OCI-LY3 (cell line): ENCODE results near the gene NPIPA2.
"Not testable (repeated sequence)": the region's sequence is repeated elsewhere in the genome, so short reads cannot be mapped to it uniquely, and the experiment has no call there.

ENCODE experiments used
- H2AFZ ChIP-seq: fragments of 200-600, 300-600 bp; shearing (Covaris generic); 2 replicates; pipeline ENCODE4 v1.6.0; 2014; ENCODE audit warnings: antibody characterized with exemption, low read depth, low read length
- H3K27ac ChIP-seq: fragments of 200-600, 300-600 bp; sonication (generic); 2 replicates; pipeline ENCODE4 v1.5.1; 2014; ENCODE audit warnings: mild to moderate bottlenecking, low read length, moderate library complexity, mixed read lengths
- H3K27me3 ChIP-seq: fragments of 200-600, 300-600 bp; sonication (generic); 2 replicates; pipeline ENCODE4 v1.6.1; 2014; ENCODE audit warnings: low read depth, low read length, mixed read lengths
- H3K36me3 ChIP-seq: fragments of 200-600, 300-600 bp; sonication (generic); replicated peaks from 2 replicates; pipeline ENCODE3; 2014; ENCODE audit warnings: low read depth, low read length, mixed read lengths
- H3K4me1 ChIP-seq: fragments of 300-600, 200-600 bp; sonication (generic); 2 replicates; pipeline ENCODE4 v1.6.1; 2014; ENCODE audit warnings: low read length, mixed read lengths
- H3K4me2 ChIP-seq: fragments of 200-600, 300-600 bp; sonication (generic); 2 replicates; pipeline ENCODE4 v1.6.1; 2014; ENCODE audit warnings: low read length, mixed read lengths
- H3K4me3 ChIP-seq: fragments of 300-600, 200-600 bp; sonication (generic); 2 replicates; pipeline ENCODE4 v1.5.1; 2014; ENCODE audit warnings: antibody characterized with exemption, mild to moderate bottlenecking, low read length, moderate library complexity
- H3K79me2 ChIP-seq: fragments of 300-600, 200-600 bp; shearing (Covaris generic); 2 replicates; pipeline ENCODE4 v1.6.1; 2014; ENCODE audit warnings: mild to moderate bottlenecking, low read length, mixed read lengths
- H3K9ac ChIP-seq: fragments of 300-600, 200-600 bp; shearing (Covaris generic); 2 replicates; pipeline ENCODE4 v1.6.0; 2014; ENCODE audit warnings: mild to moderate bottlenecking, low read length, moderate library complexity
- H3K9me3 ChIP-seq: fragments of 200-600, 300-600 bp; shearing (Covaris generic); 2 replicates; pipeline ENCODE4 v1.6.1; 2014; ENCODE audit warnings: low read length, mixed read lengths; ENCODE audit not compliant: insufficient read depth
- H4K20me1 ChIP-seq: fragments of 200-600, 300-600 bp; sonication (generic); 2 replicates; pipeline ENCODE4 v1.6.1; 2016; ENCODE audit warnings: low read length, mixed read lengths; ENCODE audit not compliant: insufficient read depth

Gene NPIPA2

GRCh38 chr16:14742273-14743128 lies at the start of gene NPIPA2:
Gene NPIPA2 (plus strand): TSS chr16:14742533. CDS start chr16:14748066, 5,533 bp downstream.
- H3K79me2 ChIP-seq, H3K4me3 ChIP-seq, H3K4me1 ChIP-seq, H3K36me3 ChIP-seq, H4K20me1 ChIP-seq, H2AFZ ChIP-seq, H3K27ac ChIP-seq, H3K27me3 ChIP-seq, H3K4me2 ChIP-seq, H3K9me3 ChIP-seq, H3K9ac ChIP-seq: not testable (repeated sequence)

- H3K27ac ChIP-seq, H3K4me2 ChIP-seq, H2AFZ ChIP-seq, H3K4me1 ChIP-seq, H3K9me3 ChIP-seq, H3K27me3 ChIP-seq, H3K79me2 ChIP-seq, H3K36me3 ChIP-seq, H4K20me1 ChIP-seq, H3K4me3 ChIP-seq, H3K9ac ChIP-seq: not testable (repeated sequence)
Measured at GRCh38 chr16:14694129-14694528, 48.2 kb upstream of the NPIPA2 start, which contains the start of gene PLA2G10. Gene PLA2G10 (minus strand): TSS chr16:14694308. CDS start chr16:14694229, 79 bp downstream.

- not testable (repeated sequence) for H3K27me3 ChIP-seq, H3K36me3 ChIP-seq, H4K20me1 ChIP-seq, H3K4me3 ChIP-seq, H3K79me2 ChIP-seq, H3K27ac ChIP-seq, H2AFZ ChIP-seq, H3K9ac ChIP-seq, H3K4me1 ChIP-seq, H3K4me2 ChIP-seq, H3K9me3 ChIP-seq
Measured at GRCh38 chr16:14701859-14702258, 40.5 kb upstream of the NPIPA2 start.

GRCh38 chr16:14702672-14703071 lies 39.7 kb upstream of the NPIPA2 start:
- H3K9me3 ChIP-seq, H3K4me1 ChIP-seq, H3K27ac ChIP-seq, H3K36me3 ChIP-seq, H3K4me2 ChIP-seq, H3K27me3 ChIP-seq, H4K20me1 ChIP-seq, H3K4me3 ChIP-seq, H3K79me2 ChIP-seq, H2AFZ ChIP-seq, H3K9ac ChIP-seq: not testable (repeated sequence)

GRCh38 chr16:14703156-14704011 lies 38.9 kb upstream of the NPIPA2 start, which contains the start of gene NPIPA3:
Gene NPIPA3 (plus strand): TSS chr16:14703411. CDS start chr16:14708944, 5,533 bp downstream.
- not testable (repeated sequence) for H3K4me1 ChIP-seq, H3K9me3 ChIP-seq, H3K36me3 ChIP-seq, H2AFZ ChIP-seq, H3K79me2 ChIP-seq, H4K20me1 ChIP-seq, H3K9ac ChIP-seq, H3K27me3 ChIP-seq, H3K4me2 ChIP-seq, H3K4me3 ChIP-seq, H3K27ac ChIP-seq

- H4K20me1 ChIP-seq, H3K4me3 ChIP-seq, H3K27me3 ChIP-seq, H3K9ac ChIP-seq, H3K27ac ChIP-seq, H3K4me2 ChIP-seq, H3K79me2 ChIP-seq, H3K9me3 ChIP-seq, H3K36me3 ChIP-seq, H3K4me1 ChIP-seq, H2AFZ ChIP-seq: not testable (repeated sequence)
Measured at GRCh38 chr16:14733233-14733632, 9.1 kb upstream of the NPIPA2 start.

GRCh38 chr16:14740832-14741385 lies 1.4 kb upstream of the NPIPA2 start:
- H3K27ac ChIP-seq, H4K20me1 ChIP-seq, H3K27me3 ChIP-seq, H3K4me1 ChIP-seq, H3K4me3 ChIP-seq, H2AFZ ChIP-seq, H3K4me2 ChIP-seq, H3K9me3 ChIP-seq, H3K79me2 ChIP-seq, H3K36me3 ChIP-seq, H3K9ac ChIP-seq: not testable (repeated sequence)

GRCh38 chr16:14741794-14742193 lies 539 bp upstream of the NPIPA2 start:
- not testable (repeated sequence) for H2AFZ ChIP-seq, H3K27ac ChIP-seq, H4K20me1 ChIP-seq, H3K36me3 ChIP-seq, H3K4me1 ChIP-seq, H3K9me3 ChIP-seq, H3K27me3 ChIP-seq, H3K4me3 ChIP-seq, H3K9ac ChIP-seq, H3K79me2 ChIP-seq, H3K4me2 ChIP-seq

GRCh38 chr16:14773654-14774053 lies 31.3 kb downstream of the NPIPA2 start:
- H3K36me3 ChIP-seq, H3K4me3 ChIP-seq, H3K4me2 ChIP-seq: not testable (repeated sequence)

More at GRCh38 chr16:14773654-14774053, 31.3 kb downstream of the NPIPA2 start:
- H3K4me1 ChIP-seq, H2AFZ ChIP-seq, H3K79me2 ChIP-seq, H3K9me3 ChIP-seq, H3K27ac ChIP-seq, H4K20me1 ChIP-seq, H3K9ac ChIP-seq, H3K27me3 ChIP-seq: not testable (repeated sequence)
